HG03066 (cell line): ENCODE data around the gene SLIT3.

Experiments
- ATAC-seq: cut with Tn5 transposase; IDR thresholded peaks from one replicate; pipeline ENCODE4 v1.9.1; 2021; ENCODE audit warnings: low read depth; ENCODE audit not compliant: unreplicated experiment

SLIT3 gene

DNA sequence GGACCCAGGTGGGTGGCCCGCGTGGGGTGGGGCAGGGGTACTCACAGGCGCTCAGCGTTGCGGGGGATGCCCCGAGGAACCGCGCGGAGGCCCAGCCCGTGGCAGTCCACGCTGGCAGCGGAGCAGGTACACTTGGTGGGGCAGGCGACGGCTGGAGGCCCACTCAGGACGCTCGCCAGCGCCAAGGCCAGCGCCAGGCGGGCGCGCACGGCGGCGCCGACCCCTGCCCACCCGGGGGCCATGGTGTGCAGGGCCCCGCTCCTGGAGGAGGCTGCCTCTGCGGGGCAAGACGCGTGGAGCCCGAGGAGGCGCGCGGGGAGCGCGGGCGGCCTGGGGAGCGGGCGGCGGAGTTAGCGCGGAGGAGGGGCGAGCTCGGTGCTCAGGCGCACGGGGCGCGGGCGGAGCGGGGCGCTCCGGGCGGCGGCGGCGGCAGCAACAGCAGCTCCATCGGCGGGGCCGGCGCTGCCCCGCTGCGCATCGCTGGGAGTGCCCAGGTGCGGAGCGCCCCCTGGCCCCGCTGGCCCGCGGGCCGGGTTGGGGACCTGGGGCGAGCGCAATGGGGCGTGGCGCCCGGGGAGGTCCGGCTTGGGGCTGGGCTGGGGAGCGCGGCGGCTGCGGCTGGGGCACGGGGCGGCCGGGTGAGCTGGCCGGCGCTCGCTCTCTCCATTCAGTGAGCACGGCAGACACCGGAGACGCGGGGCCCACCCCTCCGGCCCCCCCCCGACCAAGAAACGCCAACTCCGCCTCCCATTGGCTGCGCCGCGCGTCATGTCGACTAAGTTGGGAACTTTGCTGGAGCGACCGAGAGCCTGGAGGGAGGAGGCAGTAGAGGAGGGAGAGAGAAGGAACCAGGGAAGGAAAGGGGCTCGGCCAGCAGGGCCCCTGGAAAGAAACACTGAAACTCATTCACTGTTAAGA is at the start of gene SLIT3:
Gene SLIT3, minus strand, starts transcription at position 672 of the 918 bp plus-strand sequence. Its CDS starts 430 bp downstream, at position 242.
- ATAC-seq = no peak

- no peak for ATAC-seq
Measured at GRCh38 chr5:169350016-169350415, 49.1 kb upstream of the SLIT3 start.

DNA sequence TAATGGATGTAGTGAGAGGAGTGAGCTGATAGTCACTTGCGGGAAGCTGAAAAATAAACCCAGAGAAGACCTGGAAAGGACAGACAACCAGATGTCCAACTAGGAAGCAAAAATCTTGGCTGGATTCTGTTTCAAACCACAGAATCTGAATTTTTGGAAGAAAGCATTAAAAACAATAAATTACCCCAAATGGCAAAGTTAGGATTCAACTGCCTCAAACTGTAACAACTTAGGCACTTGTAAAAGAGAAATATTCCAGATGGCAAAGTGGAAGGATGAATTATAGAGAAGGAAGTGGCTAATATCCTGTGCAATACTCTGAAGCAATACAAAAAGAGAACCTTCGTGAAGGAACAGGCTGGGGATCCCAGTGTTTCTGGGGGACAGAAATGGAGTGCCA is 46.8 kb upstream of the SLIT3 start:
- ATAC-seq = no peak

DNA sequence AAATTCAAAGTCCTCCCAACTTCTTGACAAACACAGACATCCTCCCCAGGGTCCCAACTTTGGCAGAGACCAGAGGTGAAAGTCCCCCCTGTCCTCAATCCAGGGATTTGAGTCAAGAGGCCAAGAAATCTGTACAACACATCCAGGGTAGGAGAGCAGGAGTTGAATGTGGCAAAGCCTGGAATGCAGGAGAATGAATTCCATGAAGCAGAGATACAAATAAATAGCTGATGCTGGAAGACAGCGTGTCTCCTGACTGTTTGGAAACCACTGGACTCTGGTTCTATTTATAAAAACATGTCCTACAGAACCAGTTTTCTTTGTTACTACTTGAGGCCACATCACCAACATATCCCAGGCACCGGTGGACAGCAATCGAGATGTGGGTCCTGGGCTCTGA is 43.7 kb upstream of the SLIT3 start:
- ATAC-seq = no peak

- no peak for ATAC-seq
Measured at GRCh38 chr5:169343766-169344165, 42.8 kb upstream of the SLIT3 start.

DNA sequence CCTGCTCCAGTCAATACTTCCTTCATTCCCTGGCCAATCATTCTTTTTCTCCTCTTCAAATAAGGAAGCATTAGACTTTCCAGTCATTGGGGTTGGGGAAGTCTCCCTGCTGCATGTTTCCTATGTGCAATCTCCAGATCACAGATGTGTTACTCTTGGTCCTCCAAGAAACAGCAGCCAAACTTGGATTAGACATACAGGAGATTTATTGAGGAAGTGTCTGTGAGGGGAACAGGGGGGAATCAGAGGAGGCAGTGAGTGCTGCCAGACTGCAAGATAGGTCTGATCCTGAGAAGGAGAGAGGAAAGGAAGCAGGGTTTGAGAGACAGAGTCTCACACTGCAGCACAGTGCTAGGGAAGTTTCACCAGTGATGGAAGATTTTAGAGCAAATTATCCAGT is 40.6 kb upstream of the SLIT3 start:
- ATAC-seq = no peak

- ATAC-seq = peak; percentile 73
Measured at GRCh38 chr5:169339869-169340268, 38.9 kb upstream of the SLIT3 start.

DNA sequence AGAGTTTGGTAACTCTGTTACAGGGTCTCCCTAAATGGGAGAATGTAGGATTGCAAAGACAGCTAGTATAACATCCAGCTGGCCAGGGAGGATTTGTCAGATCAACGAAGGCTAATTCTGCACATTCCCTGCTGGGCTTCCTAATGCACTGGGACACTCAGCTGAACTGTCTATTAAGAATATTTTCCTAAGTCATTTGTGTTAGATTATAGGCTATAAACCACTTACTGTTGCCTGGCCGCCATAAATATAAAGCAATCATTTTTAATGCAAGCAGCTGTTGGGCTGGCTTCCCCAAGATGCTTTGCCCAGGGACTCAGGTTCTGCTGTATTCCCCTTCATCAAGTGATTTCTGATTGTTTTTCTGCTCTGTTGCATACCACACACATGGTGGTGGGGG is 35.3 kb upstream of the SLIT3 start:
- ATAC-seq = no peak

- ATAC-seq = no peak
Measured at GRCh38 chr5:169335806-169336205, 34.9 kb upstream of the SLIT3 start.

DNA sequence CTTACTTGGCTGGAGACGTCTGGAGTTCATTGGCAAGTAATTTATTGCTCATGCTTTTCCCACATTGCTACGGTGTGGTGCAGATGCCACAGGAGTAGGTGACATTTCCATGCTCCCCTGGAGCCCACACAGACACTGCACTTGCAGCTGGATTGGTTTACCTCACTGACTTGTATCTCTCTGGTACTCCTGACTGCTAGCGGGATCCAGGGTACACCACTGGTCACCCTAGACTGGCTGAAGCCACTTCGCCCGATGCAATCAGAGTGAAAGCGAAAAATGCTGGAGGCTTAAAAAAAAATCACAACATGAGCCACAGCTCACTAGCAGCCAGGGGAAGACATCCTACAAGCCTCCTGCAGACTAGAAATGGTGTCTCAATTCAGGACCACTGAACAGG is 32.6 kb upstream of the SLIT3 start:
- no peak for ATAC-seq

- ATAC-seq = no peak
Measured at GRCh38 chr5:169331292-169331852, 30.4 kb upstream of the SLIT3 start.

GRCh38 chr5:169328401-169328800 is 27.5 kb upstream of the SLIT3 start:
- no peak for ATAC-seq

DNA sequence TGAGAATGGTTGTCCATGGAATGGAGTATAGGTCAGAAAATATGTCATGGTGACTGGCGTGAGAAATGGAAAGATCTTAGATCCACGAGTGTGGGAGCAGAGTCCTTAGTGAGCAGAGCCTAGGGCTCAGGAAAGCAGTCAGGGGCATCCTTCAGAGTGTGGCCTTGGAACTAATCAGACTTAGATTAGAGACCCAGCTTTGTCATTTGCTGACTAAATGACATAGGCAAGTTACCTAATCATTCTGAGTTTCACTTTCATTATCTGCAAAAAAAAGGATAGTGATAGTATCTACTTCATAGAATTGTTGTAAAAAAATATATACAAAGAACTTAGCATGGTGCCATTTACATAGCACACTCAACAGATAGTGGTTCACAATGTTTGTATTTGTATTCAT is 24.3 kb upstream of the SLIT3 start:
- ATAC-seq = no peak

DNA sequence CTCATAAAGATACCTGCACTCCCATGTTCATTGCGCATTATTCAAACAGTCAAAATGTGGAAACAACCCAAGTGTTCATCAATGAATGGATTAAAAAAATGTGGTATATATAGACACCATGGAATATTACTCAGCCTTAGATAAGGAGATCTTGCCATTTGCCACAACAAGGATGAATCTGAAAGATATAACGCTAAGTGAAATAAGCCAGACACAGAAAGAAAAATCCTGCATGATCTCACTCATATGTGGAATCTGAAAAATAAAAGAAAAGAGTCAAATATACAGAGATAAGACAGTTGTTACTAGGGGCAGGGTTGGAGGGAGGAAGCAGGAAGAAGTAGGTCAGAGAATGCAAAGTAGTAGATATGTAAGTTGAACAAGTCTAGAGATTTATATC is 17.6 kb upstream of the SLIT3 start:
- ATAC-seq = no peak

DNA sequence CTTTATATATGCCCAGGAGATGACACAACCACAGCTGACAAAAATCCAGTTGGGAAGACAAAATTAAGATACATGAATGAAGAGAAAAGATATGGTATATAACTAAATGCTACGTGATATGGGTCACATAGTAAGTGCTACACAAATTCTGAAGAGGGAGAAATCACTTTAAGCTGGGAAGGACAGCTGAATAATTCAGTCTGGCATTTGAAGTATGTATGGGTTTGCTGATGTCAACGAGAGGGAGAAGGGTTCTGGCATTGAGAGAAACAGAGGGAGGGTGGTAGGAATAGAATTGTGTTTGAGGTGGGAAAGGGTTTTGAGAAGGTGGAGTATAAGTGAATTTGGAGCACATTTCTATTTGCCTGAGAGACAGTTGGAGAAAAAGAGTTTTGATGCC is 6.7 kb upstream of the SLIT3 start:
- ATAC-seq = no peak

GRCh38 chr5:169305366-169305765 is 4.4 kb upstream of the SLIT3 start:
- no peak for ATAC-seq

DNA sequence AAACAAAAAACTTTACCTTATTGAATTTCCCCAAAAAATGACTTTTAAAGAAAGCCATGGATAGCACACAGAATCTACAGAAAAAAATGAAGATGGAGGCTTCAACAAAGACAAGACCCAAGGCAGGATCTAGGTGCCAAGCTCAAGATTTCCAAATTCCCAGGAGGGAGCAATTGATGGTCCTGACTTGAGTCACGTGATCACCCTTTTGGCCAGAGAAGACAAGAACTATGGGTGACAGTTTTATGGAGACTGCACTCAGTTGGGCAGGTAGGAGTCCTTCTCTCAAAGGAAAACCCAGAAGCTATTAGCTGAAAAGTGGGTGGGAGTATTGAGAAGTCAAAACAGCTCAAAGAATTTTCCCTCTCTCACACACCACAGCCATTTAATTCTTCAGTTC is 3.2 kb upstream of the SLIT3 start:
- no peak for ATAC-seq

GRCh38 chr5:169303119-169303515 is 2.2 kb upstream of the SLIT3 start:
- no peak for ATAC-seq

- ATAC-seq = peak; percentile 84
Measured at GRCh38 chr5:169302491-169303118, 1.7 kb upstream of the SLIT3 start.

GRCh38 chr5:169301986-169302385 is 1.0 kb upstream of the SLIT3 start:
- no peak for ATAC-seq

DNA sequence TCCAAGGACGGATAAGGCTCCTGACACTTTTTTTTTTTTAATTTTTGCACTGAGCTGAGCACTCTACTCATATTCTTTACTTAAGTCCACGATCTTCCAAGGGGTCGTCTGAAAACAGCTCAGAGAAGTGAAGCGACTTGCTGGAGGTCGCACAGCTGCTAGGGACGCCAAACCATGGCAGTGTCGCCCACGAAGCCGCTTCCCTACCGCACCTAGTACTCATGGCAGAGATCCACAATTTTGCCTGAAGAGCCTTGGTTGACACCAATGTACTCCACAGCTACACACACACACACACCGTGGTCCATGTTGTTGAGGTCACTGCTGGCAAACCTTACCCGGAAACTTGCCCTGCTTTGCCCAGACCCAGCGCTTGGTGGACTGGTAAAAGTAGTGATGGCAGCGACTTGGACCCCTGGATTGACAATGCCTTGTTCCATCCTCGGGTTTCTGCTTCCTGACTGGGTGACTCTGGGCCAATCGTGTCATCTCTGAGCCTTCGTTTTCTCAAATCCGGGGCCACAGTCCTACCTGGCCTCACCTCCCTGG is 521 bp upstream of the SLIT3 start:
- no peak for ATAC-seq
